ENCODE results near the gene ENDOU. TPM values are rescaled to one million over a fixed set of nuclear protein-coding genes. Genes with fewer than 3 reads are reported as not detected.

ENDOU gene
- total RNA-seq, 1 donor, result 0.27 TPM

- DNase-seq (ENCODE audit: low read depth in 2 of 3, low spot score in 2 of 3), result no peak
Measured at GRCh38 chr12:47722941-47723631, 2.2 kb downstream of the ENDOU start.

- no peak for DNase-seq (ENCODE audit: low read depth in 2 of 3, low spot score in 2 of 3)
Measured at GRCh38 chr12:47722136-47722834, 3.0 kb downstream of the ENDOU start.

GRCh38 chr12:47721431-47721973 lies 3.8 kb downstream of the ENDOU start:
- DNase-seq (ENCODE audit: low read depth in 2 of 3, low spot score in 2 of 3), result peak in 1 of 3 donors; percentile 76

GRCh38 chr12:47718531-47718930 lies 6.8 kb downstream of the ENDOU start:
- no peak for DNase-seq (ENCODE audit: low read depth in 2 of 3, low spot score in 2 of 3)

- DNase-seq (ENCODE audit: low read depth in 2 of 3, low spot score in 2 of 3), result peak in 2 of 3 donors; percentile 88 to 91
Measured at GRCh38 chr12:47717443-47718193, 7.7 kb downstream of the ENDOU start.

GRCh38 chr12:47717046-47717442 lies 8.2 kb downstream of the ENDOU start:
- DNase-seq (ENCODE audit: low read depth in 2 of 3, low spot score in 2 of 3), result no peak

GRCh38 chr12:47715877-47716548 lies 9.3 kb downstream of the ENDOU start:
- no peak for DNase-seq (ENCODE audit: low read depth in 2 of 3, low spot score in 2 of 3)

GRCh38 chr12:47715393-47715876 lies 9.9 kb downstream of the ENDOU start:
- peak; percentile 63 to 93 (median 80) for DNase-seq (ENCODE audit: low read depth in 2 of 3, low spot score in 2 of 3)

GRCh38 chr12:47714826-47715386 lies 10.4 kb downstream of the ENDOU start:
- no peak for DNase-seq (ENCODE audit: low read depth in 2 of 3, low spot score in 2 of 3)

- no peak for DNase-seq (ENCODE audit: low read depth in 2 of 3, low spot score in 2 of 3)
Measured at GRCh38 chr12:47712171-47712570, 13.1 kb downstream of the ENDOU start.

- DNase-seq (ENCODE audit: low read depth in 2 of 3, low spot score in 2 of 3), result no peak
Measured at GRCh38 chr12:47711448-47711847, 13.8 kb downstream of the ENDOU start.

- no peak for DNase-seq (ENCODE audit: low read depth in 2 of 3, low spot score in 2 of 3)
Measured at GRCh38 chr12:47710278-47710677, 15.0 kb downstream of the ENDOU start.

GRCh38 chr12:47709671-47710070 lies 15.6 kb downstream of the ENDOU start:
- peak in 1 of 3 donors; percentile 42 for DNase-seq (ENCODE audit: low read depth in 2 of 3, low spot score in 2 of 3)

- DNase-seq (ENCODE audit: low read depth in 2 of 3, low spot score in 2 of 3), result no peak
Measured at GRCh38 chr12:47709237-47709636, 16.1 kb downstream of the ENDOU start.

GRCh38 chr12:47707905-47708543 lies 17.3 kb downstream of the ENDOU start:
- DNase-seq (ENCODE audit: low read depth in 2 of 3, low spot score in 2 of 3), result no peak

GRCh38 chr12:47707355-47707754 lies 17.9 kb downstream of the ENDOU start:
- DNase-seq (ENCODE audit: low read depth in 2 of 3, low spot score in 2 of 3), result no peak

- DNase-seq (ENCODE audit: low read depth in 2 of 3, low spot score in 2 of 3), result peak; percentile 85 to 97 (median 96)
Measured at GRCh38 chr12:47705566-47706425, 19.5 kb downstream of the ENDOU start, which contains the start of gene RPAP3. RPAP3 (minus strand) TSS chr12:47706030; CDS start chr12:47702840, 3,190 bp downstream.

GRCh38 chr12:47705229-47705565 lies 20.1 kb downstream of the ENDOU start:
- DNase-seq (ENCODE audit: low read depth in 2 of 3, low spot score in 2 of 3), result no peak

- no peak for DNase-seq (ENCODE audit: low read depth in 2 of 3, low spot score in 2 of 3)
Measured at GRCh38 chr12:47704719-47705118, 20.6 kb downstream of the ENDOU start.

All from hematopoietic multipotent progenitor cell (in vitro differentiated cells).